GM19324 (cell line): ENCODE data around the gene RNF157.
"Not testable (repeated sequence)": the region's sequence is repeated elsewhere in the genome, so short reads cannot be mapped to it uniquely, and the experiment has no call there.

Source experiments
- ATAC-seq: cut with Tn5 transposase; IDR thresholded peaks from one replicate; pipeline ENCODE4 v1.9.1; 2021; ENCODE audit warnings: mild to moderate bottlenecking, moderate library complexity; ENCODE audit not compliant: unreplicated experiment, low FRiP score

RNF157 gene

GRCh38 chr17:76270770-76271668, 30.7 kb upstream of the RNF157 start:
- no peak for ATAC-seq

GRCh38 chr17:76270127-76270592, 29.9 kb upstream of the RNF157 start:
- ATAC-seq = no peak

- ATAC-seq = no peak
These were observed 29.0 kb upstream of the RNF157 start for GRCh38 chr17:76268991-76269981.

GRCh38 chr17:76268015-76268749, 27.9 kb upstream of the RNF157 start:
- ATAC-seq = no peak

GRCh38 chr17:76267581-76268001, 27.3 kb upstream of the RNF157 start:
- not testable (repeated sequence) for ATAC-seq

GRCh38 chr17:76267051-76267576, 26.8 kb upstream of the RNF157 start:
- ATAC-seq = no peak

- no peak for ATAC-seq
These were observed 26.1 kb upstream of the RNF157 start for GRCh38 chr17:76266244-76266938.

- peak; percentile 2 for ATAC-seq
These were observed 25.4 kb upstream of the RNF157 start for GRCh38 chr17:76265624-76266243.

GRCh38 chr17:76264755-76265623, 24.7 kb upstream of the RNF157 start, which contains the start of gene UBALD2:
Gene UBALD2, plus strand, starts transcription at chr17:76265348. Its CDS starts 158 bp downstream, at chr17:76265506.
- peak; percentile 79 for ATAC-seq

- ATAC-seq = peak; percentile 0
These were observed 24.1 kb upstream of the RNF157 start for GRCh38 chr17:76264425-76264754.

GRCh38 chr17:76263896-76264295, 23.6 kb upstream of the RNF157 start:
- no peak for ATAC-seq

- no peak for ATAC-seq
These were observed 22.5 kb upstream of the RNF157 start for GRCh38 chr17:76262732-76263344.

- no peak for ATAC-seq
These were observed 21.3 kb upstream of the RNF157 start for GRCh38 chr17:76261421-76262215.

GRCh38 chr17:76260669-76261068, 20.4 kb upstream of the RNF157 start:
- ATAC-seq = no peak

- ATAC-seq = no peak
These were observed 19.9 kb upstream of the RNF157 start for GRCh38 chr17:76260220-76260619.

- not testable (repeated sequence) for ATAC-seq
These were observed 16.2 kb upstream of the RNF157 start for GRCh38 chr17:76256430-76257050.
